Fibroblast of pulmonary artery (primary cell): ENCODE data around the gene GAPT.

Source experiments
- DNase-seq: peaks from one replicate; pipeline ENCODE4 v3.0.0-alpha.2; 2010; ENCODE audit warnings: low read depth
- H3K4me3 ChIP-seq: replicated peaks from 2 replicates; pipeline ENCODE4 v1.5.1; 2011; ENCODE audit warnings: low read depth, mild to moderate bottlenecking, control low read depth, low read length, moderate library complexity
- TF ChIP-seq, protein P1 (sequence below): IDR thresholded peaks from 2 replicates; pipeline ENCODE4 v1.5.1; 2011; ENCODE audit warnings: mild to moderate bottlenecking, control low read depth, low read length, inconsistent platforms; ENCODE audit errors: missing control alignments

GAPT gene

DNA sequence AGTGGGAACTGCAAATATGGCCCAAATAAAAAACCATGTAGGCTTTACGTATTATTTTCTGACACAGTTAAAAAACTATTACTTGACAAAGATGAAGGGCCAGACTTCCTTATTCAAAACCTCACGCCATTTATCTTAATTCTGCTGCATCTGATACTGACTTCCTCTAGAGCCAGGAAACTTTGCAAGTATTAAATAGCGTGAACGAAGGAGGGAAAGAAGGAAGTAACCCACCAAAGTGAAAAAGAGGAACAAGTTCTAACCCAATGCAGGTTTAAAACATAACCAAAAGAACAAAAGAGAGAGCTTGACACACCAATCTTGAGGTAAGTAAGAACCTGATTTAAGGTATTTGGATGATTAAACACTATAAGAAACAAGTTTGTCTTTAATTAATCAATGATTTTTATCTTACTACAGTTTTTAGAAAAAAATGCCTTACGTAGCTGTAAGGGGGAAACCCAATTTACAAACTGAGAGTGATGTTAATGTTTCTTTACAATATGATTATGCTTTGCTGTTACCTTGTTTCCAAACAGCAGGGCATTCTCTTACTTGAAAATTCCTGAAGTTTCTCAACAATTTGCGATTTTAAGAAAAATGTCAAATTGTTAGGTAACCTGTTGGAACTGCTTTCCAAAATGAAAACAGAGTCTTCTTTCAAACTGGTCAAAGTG lies at the start of gene GAPT:
Gene GAPT, plus strand, starts transcription at position 220 of the 677 bp plus-strand sequence. CDS start 3,102 bp downstream, outside the sequence.
- TF ChIP-seq, protein P1, sequence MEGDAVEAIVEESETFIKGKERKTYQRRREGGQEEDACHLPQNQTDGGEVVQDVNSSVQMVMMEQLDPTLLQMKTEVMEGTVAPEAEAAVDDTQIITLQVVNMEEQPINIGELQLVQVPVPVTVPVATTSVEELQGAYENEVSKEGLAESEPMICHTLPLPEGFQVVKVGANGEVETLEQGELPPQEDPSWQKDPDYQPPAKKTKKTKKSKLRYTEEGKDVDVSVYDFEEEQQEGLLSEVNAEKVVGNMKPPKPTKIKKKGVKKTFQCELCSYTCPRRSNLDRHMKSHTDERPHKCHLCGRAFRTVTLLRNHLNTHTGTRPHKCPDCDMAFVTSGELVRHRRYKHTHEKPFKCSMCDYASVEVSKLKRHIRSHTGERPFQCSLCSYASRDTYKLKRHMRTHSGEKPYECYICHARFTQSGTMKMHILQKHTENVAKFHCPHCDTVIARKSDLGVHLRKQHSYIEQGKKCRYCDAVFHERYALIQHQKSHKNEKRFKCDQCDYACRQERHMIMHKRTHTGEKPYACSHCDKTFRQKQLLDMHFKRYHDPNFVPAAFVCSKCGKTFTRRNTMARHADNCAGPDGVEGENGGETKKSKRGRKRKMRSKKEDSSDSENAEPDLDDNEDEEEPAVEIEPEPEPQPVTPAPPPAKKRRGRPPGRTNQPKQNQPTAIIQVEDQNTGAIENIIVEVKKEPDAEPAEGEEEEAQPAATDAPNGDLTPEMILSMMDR = no peak
- no peak for DNase-seq
- H3K4me3 ChIP-seq = no peak within 1 kb of the TSS

DNA sequence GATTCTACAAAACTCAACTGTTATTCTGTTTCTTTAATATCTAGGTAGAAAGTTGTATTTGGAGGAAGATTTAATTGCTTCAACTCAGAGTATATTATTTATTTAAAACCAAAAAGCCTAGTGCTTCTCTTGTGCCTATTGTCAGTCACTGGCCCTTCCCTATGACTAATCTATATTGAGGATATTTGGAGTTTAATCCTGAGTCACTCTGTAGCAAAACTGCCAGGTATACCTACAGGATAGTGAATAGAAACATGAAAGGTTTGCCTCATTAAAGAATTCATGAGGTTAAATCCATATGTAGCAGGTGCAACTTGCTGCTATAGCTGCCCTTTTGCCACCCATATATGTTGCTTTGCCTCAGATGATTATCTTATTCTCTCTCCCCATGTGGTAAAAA lies 46.4 kb upstream of the GAPT start:
- TF ChIP-seq, protein P1 = no peak
- DNase-seq = no peak

DNA sequence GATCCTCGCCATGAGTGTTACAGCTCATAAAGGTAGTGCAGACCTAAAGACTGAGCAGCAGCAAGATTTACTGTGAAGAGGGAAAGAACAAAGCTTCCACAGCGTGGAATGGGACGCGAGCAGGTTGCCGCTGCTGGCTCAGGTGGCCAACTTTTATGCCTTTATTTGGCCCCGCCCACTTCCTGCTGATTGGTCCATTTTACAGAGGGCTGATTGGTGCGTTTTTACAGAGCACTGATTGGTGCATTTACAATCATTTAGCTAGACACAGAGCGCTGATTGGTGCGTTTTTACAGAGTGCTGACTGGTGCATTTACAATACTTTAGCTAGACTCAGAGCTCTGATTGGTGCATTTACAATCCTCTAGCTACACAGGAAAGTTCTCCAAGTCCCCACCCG lies 45.2 kb upstream of the GAPT start:
- no peak overlapping the region for H3K4me3 ChIP-seq
- TF ChIP-seq, protein P1 = no peak
- DNase-seq = peak; percentile 5

More for the DNA sequence above, 46.4 kb upstream of the GAPT start:
- H3K4me3 ChIP-seq = no peak overlapping the region

DNA sequence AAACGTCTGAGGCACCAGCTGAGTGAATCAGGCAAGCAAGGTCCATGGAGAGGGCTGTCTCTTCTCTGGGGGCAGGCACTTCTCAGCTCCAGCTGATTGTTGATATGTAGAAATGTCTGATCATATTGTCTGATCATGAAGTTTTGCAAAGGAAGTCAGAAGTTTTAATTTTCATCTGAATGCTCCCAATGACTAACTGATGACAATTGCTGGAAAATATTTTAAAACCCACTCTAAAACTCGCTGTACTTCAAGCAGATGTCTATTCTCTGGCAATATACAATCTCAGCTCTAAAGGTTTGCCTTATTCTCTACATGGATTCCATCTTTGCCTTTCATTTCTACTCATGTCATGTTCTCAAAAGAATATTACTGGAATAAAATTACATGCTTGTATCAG lies 44.0 kb upstream of the GAPT start:
- no peak overlapping the region for H3K4me3 ChIP-seq
- TF ChIP-seq, protein P1 = no peak
- peak; percentile 18 for DNase-seq

DNA sequence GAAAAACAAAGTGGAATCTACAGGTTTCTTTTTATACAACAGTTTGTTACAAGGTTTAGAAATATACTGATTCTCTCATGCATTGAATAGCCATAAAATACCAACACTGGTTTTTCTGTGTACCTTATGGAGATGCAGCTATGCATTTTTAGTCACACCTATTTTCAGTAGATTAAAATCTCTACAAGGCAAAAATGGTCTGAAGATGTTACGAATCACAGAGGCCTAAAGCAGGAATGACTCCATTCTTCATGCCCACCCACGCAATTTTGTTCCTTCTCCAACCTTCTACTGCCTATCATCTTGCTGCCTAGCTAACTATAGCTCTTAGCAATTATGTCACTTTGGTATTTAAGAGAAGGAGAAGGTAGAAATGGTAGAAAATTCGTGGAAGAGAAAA lies 41.2 kb upstream of the GAPT start:
- H3K4me3 ChIP-seq = no peak overlapping the region
- peak; percentile 46 for DNase-seq
- TF ChIP-seq, protein P1 = no peak

DNA sequence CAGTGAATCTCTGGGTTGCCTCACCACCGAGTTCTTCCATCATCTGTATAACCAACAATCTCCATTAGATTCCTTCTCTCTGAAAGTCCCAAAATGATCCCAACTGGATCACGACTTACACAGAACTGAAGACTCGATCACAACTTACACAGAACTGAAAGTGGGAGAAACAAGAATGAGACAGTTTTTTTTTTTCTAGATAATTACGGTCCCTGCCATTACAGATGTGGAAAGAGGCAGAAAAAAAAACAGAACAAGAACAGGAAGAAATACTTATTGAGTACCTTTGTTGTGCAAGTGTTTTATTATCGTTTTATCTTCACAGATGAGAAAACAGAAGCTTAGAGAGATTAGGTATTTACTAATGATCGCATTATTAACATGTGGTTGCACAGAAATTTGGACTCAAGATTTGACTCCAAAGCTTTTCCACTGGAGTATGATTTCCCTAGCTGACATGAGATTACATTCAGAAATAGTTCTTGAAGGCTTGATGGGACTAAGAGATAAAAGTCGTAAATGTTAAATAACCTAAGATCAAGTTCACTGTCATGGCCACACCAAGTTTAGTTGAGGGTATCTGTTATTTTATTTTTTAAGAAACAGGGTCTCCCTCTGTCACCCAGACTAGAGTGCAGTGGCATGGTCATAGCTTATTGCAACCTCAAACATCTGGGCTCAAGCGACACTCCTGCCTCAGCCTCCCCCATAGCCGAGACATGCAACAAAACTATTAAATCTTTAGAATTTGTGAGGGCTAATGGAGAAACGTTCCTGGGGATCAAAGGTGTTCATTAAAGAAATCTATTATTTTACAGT lies 40.2 kb upstream of the GAPT start:
- TF ChIP-seq, protein P1 = no peak
- DNase-seq = peak; percentile 67
- H3K4me3 ChIP-seq = no peak overlapping the region
